Loucy (cell line): ENCODE data around the gene PKNOX2.

Experiments used
- H2AFZ ChIP-seq: fragments of 200-600 bp; sonication (generic); 2 replicates; pipeline ENCODE4 v1.6.0; 2016; ENCODE audit warnings: antibody characterized with exemption, mild to moderate bottlenecking, low read length, moderate library complexity
- H3F3A ChIP-seq: fragments of 200-600 bp; 2 replicates; pipeline ENCODE4 v1.6.0; 2016; ENCODE audit warnings: antibody characterized with exemption, low read depth, mild to moderate bottlenecking
- H3K27me3 ChIP-seq: fragments of 200-600 bp; sonication (generic); 2 replicates; pipeline ENCODE4 v1.6.1; 2014; ENCODE audit warnings: low read length, mild to moderate bottlenecking; ENCODE audit not compliant: insufficient read depth, poor library complexity, severe bottlenecking
- H3K36me3 ChIP-seq: fragments of 200-600 bp; sonication (generic); 2 replicates; pipeline ENCODE4 v1.6.1; 2016; ENCODE audit warnings: low read length; ENCODE audit not compliant: insufficient read depth
- H3K4me1 ChIP-seq: fragments of 200-600 bp; sonication (generic); 2 replicates; pipeline ENCODE4 v1.5.1; 2014; ENCODE audit warnings: low read length, mild to moderate bottlenecking; ENCODE audit not compliant: insufficient read depth, poor library complexity, severe bottlenecking
- H3K4me2 ChIP-seq: fragments of 200-600 bp; sonication (generic); 2 replicates; pipeline ENCODE4 v1.6.0; 2014; ENCODE audit warnings: antibody characterized with exemption, low read length, low read depth, mild to moderate bottlenecking; ENCODE audit not compliant: poor library complexity, severe bottlenecking
- H3K4me3 ChIP-seq: fragments of 200-600 bp; sonication (generic); 2 replicates; pipeline ENCODE4 v1.5.1; 2014; ENCODE audit warnings: low read length, mild to moderate bottlenecking, mixed read lengths; ENCODE audit not compliant: poor library complexity, severe bottlenecking
- H3K79me2 ChIP-seq: fragments of 200-600 bp; sonication (generic); 2 replicates; pipeline ENCODE4 v1.6.1; 2014; ENCODE audit warnings: low read length; ENCODE audit not compliant: insufficient read depth
- H3K9ac ChIP-seq: fragments of 200-600 bp; sonication (generic); 2 replicates; pipeline ENCODE4 v1.6.0; 2014; ENCODE audit warnings: mild to moderate bottlenecking, low read depth, low read length, moderate library complexity; ENCODE audit not compliant: poor library complexity, severe bottlenecking
- H3K9me2 ChIP-seq: fragments of 200-600 bp; sonication (generic); replicated peaks from 2 replicates; pipeline ENCODE4 v1.6.1; 2016; ENCODE audit warnings: low read depth, low read length, mixed read lengths
- H3K9me3 ChIP-seq: fragments of 200-600 bp; sonication (generic); 2 replicates; pipeline ENCODE4 v1.6.1; 2014; ENCODE audit warnings: mild to moderate bottlenecking, antibody characterized with exemption, low read length, low read depth; ENCODE audit not compliant: insufficient read depth
- H4K20me1 ChIP-seq: fragments of 200-600 bp; sonication (generic); 2 replicates; pipeline ENCODE4 v1.6.0; 2014; ENCODE audit warnings: antibody characterized with exemption, low read length, mild to moderate bottlenecking; ENCODE audit not compliant: insufficient read depth, poor library complexity, severe bottlenecking
- EZH2phosphoT487 ChIP-seq: fragments of 200-600 bp; IDR thresholded peaks from 2 replicates; pipeline ENCODE4 v1.6.1; 2018; ENCODE audit warnings: antibody characterized with exemption, mild to moderate bottlenecking, moderate library complexity, borderline replicate concordance
- TF ChIP-seq, protein P1 (sequence below): fragments of 200-600 bp; sonication (generic); conservative IDR thresholded peaks from 2 replicates; pipeline ENCODE4 v1.5.1; 2014; ENCODE audit warnings: mild to moderate bottlenecking, antibody characterized with exemption, low read length

Gene PKNOX2

DNA sequence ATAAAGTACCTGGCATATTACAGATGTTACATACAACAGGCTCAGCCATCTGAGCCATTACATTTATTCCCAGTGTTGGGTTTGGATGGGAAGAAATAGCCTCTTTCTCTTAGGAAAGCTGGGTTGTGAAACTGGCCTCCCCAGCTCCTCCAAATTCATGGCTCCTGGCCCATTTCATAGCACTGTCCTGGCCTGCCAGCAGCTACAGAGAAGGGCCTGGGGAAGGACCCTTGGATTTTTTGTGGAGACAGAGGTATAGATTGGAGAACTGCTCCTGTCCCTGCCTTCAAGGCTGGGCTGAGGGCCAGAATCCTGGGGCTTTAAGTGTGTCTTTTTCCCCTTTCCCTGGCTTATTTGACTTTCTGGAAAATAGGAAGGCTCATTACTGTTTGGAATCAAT is 18.0 kb downstream of the PKNOX2 start:
- H3K4me1 ChIP-seq: no peaks in the 10 kb centered on the region
- no peak overlapping the region for H3K4me2 ChIP-seq
- H2AFZ ChIP-seq: no peak overlapping the region
- no peaks in the 10 kb centered on the region for H4K20me1 ChIP-seq
- no peak for TF ChIP-seq EZH2phosphoT487
- TF ChIP-seq, protein P1, sequence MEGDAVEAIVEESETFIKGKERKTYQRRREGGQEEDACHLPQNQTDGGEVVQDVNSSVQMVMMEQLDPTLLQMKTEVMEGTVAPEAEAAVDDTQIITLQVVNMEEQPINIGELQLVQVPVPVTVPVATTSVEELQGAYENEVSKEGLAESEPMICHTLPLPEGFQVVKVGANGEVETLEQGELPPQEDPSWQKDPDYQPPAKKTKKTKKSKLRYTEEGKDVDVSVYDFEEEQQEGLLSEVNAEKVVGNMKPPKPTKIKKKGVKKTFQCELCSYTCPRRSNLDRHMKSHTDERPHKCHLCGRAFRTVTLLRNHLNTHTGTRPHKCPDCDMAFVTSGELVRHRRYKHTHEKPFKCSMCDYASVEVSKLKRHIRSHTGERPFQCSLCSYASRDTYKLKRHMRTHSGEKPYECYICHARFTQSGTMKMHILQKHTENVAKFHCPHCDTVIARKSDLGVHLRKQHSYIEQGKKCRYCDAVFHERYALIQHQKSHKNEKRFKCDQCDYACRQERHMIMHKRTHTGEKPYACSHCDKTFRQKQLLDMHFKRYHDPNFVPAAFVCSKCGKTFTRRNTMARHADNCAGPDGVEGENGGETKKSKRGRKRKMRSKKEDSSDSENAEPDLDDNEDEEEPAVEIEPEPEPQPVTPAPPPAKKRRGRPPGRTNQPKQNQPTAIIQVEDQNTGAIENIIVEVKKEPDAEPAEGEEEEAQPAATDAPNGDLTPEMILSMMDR: no peak
- H3K9me3 ChIP-seq: no peaks in the 10 kb centered on the region
- H3K36me3 ChIP-seq: no peaks in the 10 kb centered on the region
- no peaks in the 10 kb centered on the region for H3K27me3 ChIP-seq
- no peaks in the 10 kb centered on the region for H3F3A ChIP-seq
- no peaks in the 10 kb centered on the region for H3K9me2 ChIP-seq
- no peak overlapping the region for H3K4me3 ChIP-seq
- H3K9ac ChIP-seq: no peak overlapping the region
- no peaks in the 10 kb centered on the region for H3K79me2 ChIP-seq

DNA sequence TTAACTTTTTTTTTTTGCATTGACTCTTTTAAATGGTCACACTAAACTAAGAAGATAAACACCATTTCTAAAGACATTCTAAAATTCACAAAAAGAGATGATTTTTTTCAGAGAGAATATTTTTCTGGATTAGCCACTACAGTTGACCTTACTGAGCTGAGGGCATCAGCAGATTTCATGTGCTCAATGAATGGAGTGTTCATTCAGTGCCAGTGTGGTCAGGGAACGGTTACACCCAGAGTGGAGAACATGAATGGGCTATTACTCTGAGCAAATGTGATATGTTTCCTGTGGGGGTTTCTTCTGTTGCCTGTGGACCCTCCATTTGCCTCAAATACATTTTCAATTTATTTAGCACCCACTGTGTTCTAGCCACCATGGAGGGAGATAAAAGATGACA is 19.1 kb downstream of the PKNOX2 start:
- Histone ChIP-seq H2AFZ (no peak overlapping the region), H3K4me2 (no peak overlapping the region), H3K9me3 (no peaks in the 10 kb centered on the region), H3K4me1 (no peaks in the 10 kb centered on the region), H3F3A (no peaks in the 10 kb centered on the region), H3K79me2 (no peaks in the 10 kb centered on the region), H4K20me1 (no peaks in the 10 kb centered on the region), H3K36me3 (no peaks in the 10 kb centered on the region), H3K9me2 (no peaks in the 10 kb centered on the region), H3K4me3 (no peak overlapping the region), H3K9ac (no peak overlapping the region), H3K27me3 (no peaks in the 10 kb centered on the region)
- TF ChIP-seq, protein P1: no peak

DNA sequence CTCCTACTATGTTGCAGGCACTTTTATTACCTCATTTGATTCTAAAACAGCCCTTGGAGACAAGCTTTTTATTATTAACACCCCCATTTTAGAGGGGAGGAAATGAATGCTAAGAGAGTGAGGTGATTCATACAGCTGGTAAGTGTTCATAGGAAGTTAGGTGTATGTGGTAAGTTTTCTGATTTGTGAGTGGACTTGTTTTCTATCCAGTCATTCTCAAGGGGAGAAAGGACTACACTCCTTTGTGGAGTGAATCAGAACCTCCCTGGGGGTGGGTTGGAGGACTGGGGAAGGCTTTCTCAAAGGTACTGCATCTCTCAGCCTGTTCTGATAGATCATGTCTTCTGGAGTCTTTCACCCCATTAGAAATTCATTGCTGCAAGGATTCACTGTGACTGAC is 23.5 kb downstream of the PKNOX2 start:
- no peak overlapping the region for H2AFZ ChIP-seq
- no peaks in the 10 kb centered on the region for H3K4me1 ChIP-seq
- no peaks in the 10 kb centered on the region for H4K20me1 ChIP-seq
- no peaks in the 10 kb centered on the region for H3K9me2 ChIP-seq
- H3K79me2 ChIP-seq: no peaks in the 10 kb centered on the region
- TF ChIP-seq, protein P1: no peak
- no peak for TF ChIP-seq EZH2phosphoT487
- no peak overlapping the region for H3K4me2 ChIP-seq
- H3K9me3 ChIP-seq: no peaks in the 10 kb centered on the region
- no peak overlapping the region for H3K4me3 ChIP-seq
- H3K27me3 ChIP-seq: no peaks in the 10 kb centered on the region
- H3K9ac ChIP-seq: no peak overlapping the region
- H3F3A ChIP-seq: no peaks in the 10 kb centered on the region
- no peaks in the 10 kb centered on the region for H3K36me3 ChIP-seq
